GM12874 (cell line): ENCODE data around the gene USPL1.

ENCODE experiments used
- CTCF ChIP-seq: IDR thresholded peaks from 2 replicates; pipeline ENCODE4 v1.5.1; 2011; ENCODE audit warnings: low read depth, mild to moderate bottlenecking, control low read depth, low read length, moderate library complexity; ENCODE audit not compliant: insufficient read depth

The USPL1 gene

GRCh38 chr13:30601836-30602235 lies 15.9 kb upstream of the USPL1 start:
- no peak for TF ChIP-seq CTCF

- TF ChIP-seq CTCF = no peak
Observed at GRCh38 chr13:30605052-30605451, 12.7 kb upstream of the USPL1 start.

GRCh38 chr13:30607908-30608307 lies 9.8 kb upstream of the USPL1 start:
- TF ChIP-seq CTCF = no peak

GRCh38 chr13:30608364-30608763 lies 9.4 kb upstream of the USPL1 start:
- TF ChIP-seq CTCF = no peak

GRCh38 chr13:30610311-30610710 lies 7.4 kb upstream of the USPL1 start:
- TF ChIP-seq CTCF = no peak

- no peak for TF ChIP-seq CTCF
Observed at GRCh38 chr13:30615481-30615865, 2.2 kb upstream of the USPL1 start.

- TF ChIP-seq CTCF = no peak
Observed at GRCh38 chr13:30615866-30616541, 1.7 kb upstream of the USPL1 start.
